HepG2 (cell line): ENCODE data around the gene NME2. TPM values are rescaled to one million over a fixed set of nuclear protein-coding genes. Genes with fewer than 3 reads are reported as not detected.
A peak's percentile ranks its signal among the peaks of the same experiment; 100 is the strongest.

Experiments
- AHR ChIP-seq: IDR thresholded peaks from 2 replicates; pipeline ENCODE4 v1.6.1; 2018; ENCODE audit warnings: missing genetic modification reagents, missing compliant biosample characterization
- ARID3A ChIP-seq: IDR thresholded peaks from 2 replicates; pipeline ENCODE4 v1.6.1; 2012; ENCODE audit warnings: low read depth, low read length, improper control_type of control experiment
- CENPX ChIP-seq: sonication (generic); formaldehyde crosslinking; IDR thresholded peaks from 2 replicates; pipeline ENCODE4 v1.9.0; 2021; ENCODE audit warnings: mild to moderate bottlenecking, missing genetic modification reagents, moderate library complexity
- CHD2 ChIP-seq: IDR thresholded peaks from 2 replicates; pipeline ENCODE4 v1.6.1; 2011; ENCODE audit warnings: low read depth, low read length, improper control_type of control experiment
- NFIB ChIP-seq: sonication (generic); formaldehyde crosslinking; IDR thresholded peaks from 2 replicates; pipeline ENCODE4 v1.9.0; 2021; ENCODE audit warnings: missing genetic modification reagents, mild to moderate bottlenecking, borderline replicate concordance
- RBFOX2 ChIP-seq: fragments of 200-400 bp; formaldehyde crosslinking; IDR thresholded peaks from 2 replicates; pipeline ENCODE4 v1.6.1; 2017; ENCODE audit warnings: low read depth, mild to moderate bottlenecking, low read length
- SATB2 ChIP-seq: sonication (generic); formaldehyde crosslinking; IDR thresholded peaks from 2 replicates; pipeline ENCODE4 v1.5.0; 2020; ENCODE audit warnings: missing genetic modification reagents
- SMAD3 ChIP-seq: sonication (generic); formaldehyde crosslinking; IDR thresholded peaks from 2 replicates; pipeline ENCODE4 v1.4.0; 2020; ENCODE audit warnings: missing genetic modification reagents
- SOX13 ChIP-seq, 3 experiments: fragments of 450-650 bp in 1 of 3; sonication (generic) in 1 of 3; formaldehyde crosslinking in 1 of 3; IDR thresholded peaks in 2 of 3; conservative IDR thresholded peaks in 1 of 3; 2 replicates each; pipeline versions ENCODE4 v1.5.0 to v1.6.1; 2016 to 2020; ENCODE audit warnings: antibody characterized with exemption in 1 of 3, mild to moderate bottlenecking in 1 of 3, missing compliant biosample characterization in 1 of 3, missing genetic modification reagents in 1 of 3, moderate library complexity in 1 of 3
- TERF1 ChIP-seq: sonication (generic); formaldehyde crosslinking; IDR thresholded peaks from 2 replicates; pipeline ENCODE4 v1.8.0; 2022; ENCODE audit warnings: mild to moderate bottlenecking, missing genetic modification reagents, moderate library complexity
- ZIK1 ChIP-seq: sonication (generic); formaldehyde crosslinking; IDR thresholded peaks from 2 replicates; pipeline ENCODE4 v1.5.0; 2020; ENCODE audit warnings: mild to moderate bottlenecking, low read depth, missing genetic modification reagents, borderline replicate concordance
- ZNF317 ChIP-seq: sonication (generic); formaldehyde crosslinking; IDR thresholded peaks from 2 replicates; pipeline ENCODE4 v1.5.0; 2020; ENCODE audit warnings: mild to moderate bottlenecking, missing genetic modification reagents
- ZNF350 ChIP-seq: sonication (generic); formaldehyde crosslinking; IDR thresholded peaks from 2 replicates; pipeline ENCODE4 v1.4.0; 2020; ENCODE audit warnings: mild to moderate bottlenecking, low read depth, missing genetic modification reagents, borderline replicate concordance
- ZNF746 ChIP-seq: sonication (generic); formaldehyde crosslinking; IDR thresholded peaks from 2 replicates; pipeline ENCODE4 v1.8.0; 2022; ENCODE audit warnings: mild to moderate bottlenecking, missing genetic modification reagents
- polyA plus RNA-seq, 8 experiments: library from polyadenylated mRNA; depleted of rRNA in 3 of 8; stranded (reverse) in 7 of 8; unstranded in 1 of 8; fragments of >200 nt; fragmentation: Illumina TruSeq in 4 of 8; extraction: Trizol in 4 of 8; gene quantifications; 2 replicates each; pipeline versions ENCODE4 v1.2.1 to v1.2.3, GENCODE V29; 2011 to 2016; ENCODE audit warnings: low read depth in 4 of 8, missing spikeins in 1 of 8, mixed read lengths in 1 of 8; ENCODE audit not compliant: insufficient read depth in 1 of 8
- total RNA-seq, 5 experiments: library from RNA; depleted of rRNA; stranded (reverse); fragments of >200 nt; fragmentation: Illumina TruSeq; extraction: Trizol; gene quantifications; 2 replicates each; pipeline ENCODE4 v1.2.3, GENCODE V29; 2016; ENCODE audit warnings: low read depth in 1 of 5
- TF ChIP-seq, protein P1 (sequence below): sonication (generic); formaldehyde crosslinking; IDR thresholded peaks from 2 replicates; pipeline ENCODE4 v1.5.1; 2020; ENCODE audit warnings: missing genetic modification reagents, mild to moderate bottlenecking, borderline replicate concordance
- TF ChIP-seq, protein P2 (sequence below): sonication (generic); formaldehyde crosslinking; IDR thresholded peaks from 2 replicates; pipeline ENCODE4; 2020; ENCODE audit warnings: missing genetic modification reagents, mild to moderate bottlenecking, borderline replicate concordance
- TF ChIP-seq, protein P3 (sequence below): sonication (generic); formaldehyde crosslinking; IDR thresholded peaks from 2 replicates; pipeline ENCODE4 v1.8.0; 2022; ENCODE audit warnings: mild to moderate bottlenecking, missing genetic modification reagents

Gene NME2
- total and polyA plus RNA-seq, 2 of the 13 experiments (the other 11 are each of a cell fraction or from before 2014, with no cell fraction given): 790 to 1,213 TPM

DNA sequence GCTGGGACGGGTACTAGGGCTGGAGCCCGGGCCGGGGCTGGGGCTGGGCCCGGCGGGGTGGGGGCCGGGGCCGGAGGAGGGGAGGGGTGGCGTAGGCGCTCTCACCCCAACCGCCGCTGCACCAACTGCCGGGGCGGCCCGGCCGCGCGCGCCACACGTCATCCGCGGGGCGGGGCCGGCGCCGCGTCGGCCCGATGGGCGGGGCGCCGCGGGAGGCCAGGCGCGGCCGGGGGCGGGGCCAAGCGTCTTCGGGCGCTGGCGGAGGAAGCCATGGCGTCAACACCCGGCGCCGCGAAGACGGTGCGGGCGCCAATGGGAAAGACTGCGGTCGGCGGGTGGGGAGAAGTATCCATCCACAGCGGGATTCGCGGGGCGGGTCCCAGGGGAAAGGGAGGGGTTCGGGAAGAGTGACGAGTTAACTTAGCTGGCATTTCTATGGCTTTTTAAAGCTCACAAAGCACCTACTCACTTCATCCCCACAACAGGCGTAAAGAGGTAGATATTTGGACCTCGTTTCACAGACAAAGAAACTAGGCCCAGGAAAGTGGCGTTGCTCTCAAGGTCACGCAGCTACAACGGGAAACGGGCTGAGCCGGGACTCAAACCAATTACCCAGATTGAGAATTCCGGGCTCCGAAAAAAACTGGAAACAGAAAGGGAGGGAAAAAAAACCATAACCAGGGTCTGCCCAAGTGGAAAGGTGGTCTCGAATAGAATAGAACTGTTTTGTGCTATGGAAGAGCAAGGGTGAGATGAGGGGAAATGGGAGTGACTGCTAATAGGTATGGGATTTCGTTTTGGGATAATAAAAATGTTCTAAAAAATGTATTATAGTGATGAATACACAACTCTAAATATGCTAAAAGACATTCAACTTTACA is 45.2 kb upstream of the NME2 start, which contains the start of gene SPAG9 (continued):
- TF ChIP-seq, protein P1, sequence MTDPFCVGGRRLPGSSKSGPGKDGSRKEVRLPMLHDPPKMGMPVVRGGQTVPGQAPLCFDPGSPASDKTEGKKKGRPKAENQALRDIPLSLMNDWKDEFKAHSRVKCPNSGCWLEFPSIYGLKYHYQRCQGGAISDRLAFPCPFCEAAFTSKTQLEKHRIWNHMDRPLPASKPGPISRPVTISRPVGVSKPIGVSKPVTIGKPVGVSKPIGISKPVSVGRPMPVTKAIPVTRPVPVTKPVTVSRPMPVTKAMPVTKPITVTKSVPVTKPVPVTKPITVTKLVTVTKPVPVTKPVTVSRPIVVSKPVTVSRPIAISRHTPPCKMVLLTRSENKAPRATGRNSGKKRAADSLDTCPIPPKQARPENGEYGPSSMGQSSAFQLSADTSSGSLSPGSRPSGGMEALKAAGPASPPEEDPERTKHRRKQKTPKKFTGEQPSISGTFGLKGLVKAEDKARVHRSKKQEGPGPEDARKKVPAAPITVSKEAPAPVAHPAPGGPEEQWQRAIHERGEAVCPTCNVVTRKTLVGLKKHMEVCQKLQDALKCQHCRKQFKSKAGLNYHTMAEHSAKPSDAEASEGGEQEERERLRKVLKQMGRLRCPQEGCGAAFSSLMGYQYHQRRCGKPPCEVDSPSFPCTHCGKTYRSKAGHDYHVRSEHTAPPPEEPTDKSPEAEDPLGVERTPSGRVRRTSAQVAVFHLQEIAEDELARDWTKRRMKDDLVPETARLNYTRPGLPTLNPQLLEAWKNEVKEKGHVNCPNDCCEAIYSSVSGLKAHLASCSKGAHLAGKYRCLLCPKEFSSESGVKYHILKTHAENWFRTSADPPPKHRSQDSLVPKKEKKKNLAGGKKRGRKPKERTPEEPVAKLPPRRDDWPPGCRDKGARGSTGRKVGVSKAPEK (CRISPR knock-in tag): no peak
- no peak for TF ChIP-seq ZNF317 (CRISPR knock-in tag)
- TF ChIP-seq CENPX (CRISPR knock-in tag): no peak
- no peak for TF ChIP-seq AHR (CRISPR knock-in tag)
- TF ChIP-seq ZNF746: 0 out of 2 replicates have a peak, but pooled peaks have one; percentile 21
- TF ChIP-seq NFIB: no peak
- TF ChIP-seq TERF1 (CRISPR knock-in tag): no peak
- peak; percentile 46 for TF ChIP-seq ARID3A
- TF ChIP-seq SMAD3 (CRISPR knock-in tag): no peak
- TF ChIP-seq ZIK1 (CRISPR knock-in tag): 0 out of 2 replicates have a peak, but pooled peaks have one; percentile 5
- TF ChIP-seq, protein P2, sequence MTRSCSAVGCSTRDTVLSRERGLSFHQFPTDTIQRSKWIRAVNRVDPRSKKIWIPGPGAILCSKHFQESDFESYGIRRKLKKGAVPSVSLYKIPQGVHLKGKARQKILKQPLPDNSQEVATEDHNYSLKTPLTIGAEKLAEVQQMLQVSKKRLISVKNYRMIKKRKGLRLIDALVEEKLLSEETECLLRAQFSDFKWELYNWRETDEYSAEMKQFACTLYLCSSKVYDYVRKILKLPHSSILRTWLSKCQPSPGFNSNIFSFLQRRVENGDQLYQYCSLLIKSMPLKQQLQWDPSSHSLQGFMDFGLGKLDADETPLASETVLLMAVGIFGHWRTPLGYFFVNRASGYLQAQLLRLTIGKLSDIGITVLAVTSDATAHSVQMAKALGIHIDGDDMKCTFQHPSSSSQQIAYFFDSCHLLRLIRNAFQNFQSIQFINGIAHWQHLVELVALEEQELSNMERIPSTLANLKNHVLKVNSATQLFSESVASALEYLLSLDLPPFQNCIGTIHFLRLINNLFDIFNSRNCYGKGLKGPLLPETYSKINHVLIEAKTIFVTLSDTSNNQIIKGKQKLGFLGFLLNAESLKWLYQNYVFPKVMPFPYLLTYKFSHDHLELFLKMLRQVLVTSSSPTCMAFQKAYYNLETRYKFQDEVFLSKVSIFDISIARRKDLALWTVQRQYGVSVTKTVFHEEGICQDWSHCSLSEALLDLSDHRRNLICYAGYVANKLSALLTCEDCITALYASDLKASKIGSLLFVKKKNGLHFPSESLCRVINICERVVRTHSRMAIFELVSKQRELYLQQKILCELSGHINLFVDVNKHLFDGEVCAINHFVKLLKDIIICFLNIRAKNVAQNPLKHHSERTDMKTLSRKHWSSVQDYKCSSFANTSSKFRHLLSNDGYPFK (CRISPR knock-in tag): peak; percentile 49; the same call in 1 of the 2 replicates
- TF ChIP-seq SOX13 (IDR thresholded peaks at IDR 0.05): no peak
- TF ChIP-seq SOX13 (CRISPR knock-in tag; conservative IDR thresholded peaks at IDR 0.05 in 1 of 2, IDR thresholded peaks at IDR 0.05 in 1 of 2): peak in 1 of 2 experiments; percentile 35; a peak in 1 of 4 replicates
- TF ChIP-seq, protein P3, sequence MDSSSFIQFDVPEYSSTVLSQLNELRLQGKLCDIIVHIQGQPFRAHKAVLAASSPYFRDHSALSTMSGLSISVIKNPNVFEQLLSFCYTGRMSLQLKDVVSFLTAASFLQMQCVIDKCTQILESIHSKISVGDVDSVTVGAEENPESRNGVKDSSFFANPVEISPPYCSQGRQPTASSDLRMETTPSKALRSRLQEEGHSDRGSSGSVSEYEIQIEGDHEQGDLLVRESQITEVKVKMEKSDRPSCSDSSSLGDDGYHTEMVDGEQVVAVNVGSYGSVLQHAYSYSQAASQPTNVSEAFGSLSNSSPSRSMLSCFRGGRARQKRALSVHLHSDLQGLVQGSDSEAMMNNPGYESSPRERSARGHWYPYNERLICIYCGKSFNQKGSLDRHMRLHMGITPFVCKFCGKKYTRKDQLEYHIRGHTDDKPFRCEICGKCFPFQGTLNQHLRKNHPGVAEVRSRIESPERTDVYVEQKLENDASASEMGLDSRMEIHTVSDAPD (CRISPR knock-in tag): no peak
- 0 out of 2 replicates have a peak, but pooled peaks have one; percentile 16 for TF ChIP-seq ZNF350 (CRISPR knock-in tag)
- TF ChIP-seq SATB2: no peak
- peak; percentile 63; the same call in 1 of the 2 replicates for TF ChIP-seq CHD2
- no peak for TF ChIP-seq RBFOX2
